ENCODE measurements around the gene NDOR1. TPM values are rescaled to one million over a fixed set of nuclear protein-coding genes. Genes with fewer than 3 reads are reported as not detected.

NDOR1 gene
- total and polyA plus RNA-seq, 8 donors = 9.1 to 19.5 (median 11.1) TPM

- H3K4me3 ChIP-seq = no peak overlapping the region
- TF ChIP-seq CTCF (IDR thresholded peaks at IDR 0.05) = no peak
Measured at GRCh38 chr9:137168573-137168903, 37.0 kb upstream of the NDOR1 start.

GRCh38 chr9:137168904-137169856 is 36.3 kb upstream of the NDOR1 start:
- Histone ChIP-seq H3K9me3 (no peaks in the 10 kb centered on the region), H3K4me1 (peaks cover 8 to 22% of the 10 kb centered on the region in 2 donors), H3K27me3 (peaks cover 65 to 100% of the 10 kb centered on the region in 2 donors), H3K4me3 (peak overlapping the region; percentile 13 to 29), H3K27ac (no peak overlapping the region), H3K36me3 (no peaks in the 10 kb centered on the region)
- DNase-seq = peak in 2 of 4 donors; percentile 35 to 57
- intact Hi-C loops (cut with DNase I) = no loop called here
- peak; percentile 61 for ATAC-seq
- TF ChIP-seq CTCF (IDR thresholded peaks at IDR 0.05) = no peak

More at GRCh38 chr9:137168573-137168903, 37.0 kb upstream of the NDOR1 start:
- Histone ChIP-seq H3K4me1 (peaks cover 8 to 23% of the 10 kb centered on the region in 2 donors), H3K27me3 (peaks cover 72 to 100% of the 10 kb centered on the region in 2 donors), H3K9me3 (no peaks in the 10 kb centered on the region), H3K36me3 (no peaks in the 10 kb centered on the region), H3K27ac (no peak overlapping the region)
- intact Hi-C loops (cut with DNase I) = no loop called here
- ATAC-seq (peak; percentile 17), DNase-seq (no peak)

- H3K27me3 ChIP-seq = peaks cover 58 to 100% of the 10 kb centered on the region in 2 donors
- H3K9me3 ChIP-seq = no peaks in the 10 kb centered on the region
- H3K4me3 ChIP-seq = peak within 1 kb of the TSS; percentile 13 to 29
- TF ChIP-seq CTCF (IDR thresholded peaks at IDR 0.05) = no peak
- ATAC-seq (no peak), DNase-seq (no peak)
- H3K4me1 ChIP-seq = peaks cover 8 to 22% of the 10 kb centered on the region in 2 donors
- intact Hi-C loops (cut with DNase I) = no loop called here
- no peaks in the 10 kb centered on the region for H3K36me3 ChIP-seq
- no peak within 1 kb of the TSS for H3K27ac ChIP-seq
Measured at GRCh38 chr9:137169896-137170358, 35.6 kb upstream of the NDOR1 start, which contains the start of gene LRRC26. TSS of gene LRRC26 (minus strand) at chr9:137170051. CDS start at chr9:137169943, 108 bp downstream.

GRCh38 chr9:137170486-137171148 is 34.9 kb upstream of the NDOR1 start:
- H3K27me3 ChIP-seq = peaks cover 53 to 100% of the 10 kb centered on the region in 2 donors
- no peak overlapping the region for H3K27ac ChIP-seq
- intact Hi-C loops (cut with DNase I) = no loop called here
- H3K9me3 ChIP-seq = no peaks in the 10 kb centered on the region
- ATAC-seq (no peak), DNase-seq (no peak)
- H3K4me1 ChIP-seq = peaks cover 8 to 22% of the 10 kb centered on the region in 2 donors
- H3K36me3 ChIP-seq = no peaks in the 10 kb centered on the region
- no peak for TF ChIP-seq CTCF (IDR thresholded peaks at IDR 0.05)
- no peak overlapping the region for H3K4me3 ChIP-seq
